ENCODE results near the gene EVPL.

The EVPL gene

DNA sequence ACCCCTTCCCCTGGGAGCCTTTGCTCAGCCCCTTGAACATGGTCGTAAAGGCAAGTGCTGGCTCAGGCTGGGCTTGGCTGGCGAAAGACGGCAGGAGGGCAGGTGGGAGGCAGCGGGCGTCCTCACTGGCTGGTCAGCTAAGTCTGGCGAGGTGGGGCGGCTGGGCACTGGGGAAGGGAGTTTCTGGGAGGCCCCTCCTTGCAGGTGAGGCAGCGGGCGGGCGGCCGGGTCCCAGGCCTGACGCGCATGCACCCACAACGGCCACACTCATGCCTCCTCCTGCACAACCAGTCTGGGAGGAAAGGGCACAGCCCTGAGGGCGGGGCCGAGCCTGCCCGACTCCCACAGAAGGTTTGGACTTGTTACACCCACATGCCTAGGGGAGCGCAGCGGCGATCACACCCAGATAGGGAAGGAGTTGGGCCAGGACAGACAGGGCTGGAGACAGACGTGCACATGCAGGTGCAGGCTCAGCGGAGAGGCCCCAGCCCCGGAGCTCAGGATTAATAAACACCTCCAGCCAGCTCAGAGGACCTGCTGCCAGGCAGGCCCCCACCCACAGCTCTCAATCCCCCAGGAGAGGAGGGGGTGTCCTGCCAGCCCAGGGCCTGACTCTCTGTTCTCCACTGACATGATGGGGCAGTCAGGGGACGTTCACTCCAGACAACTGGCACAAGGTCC, at the start of gene EVPL:
EVPL (minus strand) TSS at position 148 of the 681 bp plus-strand sequence; CDS start at position 40, 108 bp downstream.
- TF ChIP-seq, protein P1, sequence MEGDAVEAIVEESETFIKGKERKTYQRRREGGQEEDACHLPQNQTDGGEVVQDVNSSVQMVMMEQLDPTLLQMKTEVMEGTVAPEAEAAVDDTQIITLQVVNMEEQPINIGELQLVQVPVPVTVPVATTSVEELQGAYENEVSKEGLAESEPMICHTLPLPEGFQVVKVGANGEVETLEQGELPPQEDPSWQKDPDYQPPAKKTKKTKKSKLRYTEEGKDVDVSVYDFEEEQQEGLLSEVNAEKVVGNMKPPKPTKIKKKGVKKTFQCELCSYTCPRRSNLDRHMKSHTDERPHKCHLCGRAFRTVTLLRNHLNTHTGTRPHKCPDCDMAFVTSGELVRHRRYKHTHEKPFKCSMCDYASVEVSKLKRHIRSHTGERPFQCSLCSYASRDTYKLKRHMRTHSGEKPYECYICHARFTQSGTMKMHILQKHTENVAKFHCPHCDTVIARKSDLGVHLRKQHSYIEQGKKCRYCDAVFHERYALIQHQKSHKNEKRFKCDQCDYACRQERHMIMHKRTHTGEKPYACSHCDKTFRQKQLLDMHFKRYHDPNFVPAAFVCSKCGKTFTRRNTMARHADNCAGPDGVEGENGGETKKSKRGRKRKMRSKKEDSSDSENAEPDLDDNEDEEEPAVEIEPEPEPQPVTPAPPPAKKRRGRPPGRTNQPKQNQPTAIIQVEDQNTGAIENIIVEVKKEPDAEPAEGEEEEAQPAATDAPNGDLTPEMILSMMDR (conservative IDR thresholded peaks at IDR 0.05; ENCODE audit: low read depth, low read length) = no peak
- no peak within 1 kb of the TSS for H3K4me3 ChIP-seq (ENCODE audit: low read depth, low read length)
- no peak for DNase-seq (ENCODE audit: low read depth)

- no peak for DNase-seq (ENCODE audit: low read depth)
- TF ChIP-seq, protein P1 (conservative IDR thresholded peaks at IDR 0.05; ENCODE audit: low read depth, low read length) = no peak
- H3K4me3 ChIP-seq (ENCODE audit: low read depth, low read length) = no peak overlapping the region
Measured at GRCh38 chr17:76076146-76076764, 49.1 kb upstream of the EVPL start.

DNA sequence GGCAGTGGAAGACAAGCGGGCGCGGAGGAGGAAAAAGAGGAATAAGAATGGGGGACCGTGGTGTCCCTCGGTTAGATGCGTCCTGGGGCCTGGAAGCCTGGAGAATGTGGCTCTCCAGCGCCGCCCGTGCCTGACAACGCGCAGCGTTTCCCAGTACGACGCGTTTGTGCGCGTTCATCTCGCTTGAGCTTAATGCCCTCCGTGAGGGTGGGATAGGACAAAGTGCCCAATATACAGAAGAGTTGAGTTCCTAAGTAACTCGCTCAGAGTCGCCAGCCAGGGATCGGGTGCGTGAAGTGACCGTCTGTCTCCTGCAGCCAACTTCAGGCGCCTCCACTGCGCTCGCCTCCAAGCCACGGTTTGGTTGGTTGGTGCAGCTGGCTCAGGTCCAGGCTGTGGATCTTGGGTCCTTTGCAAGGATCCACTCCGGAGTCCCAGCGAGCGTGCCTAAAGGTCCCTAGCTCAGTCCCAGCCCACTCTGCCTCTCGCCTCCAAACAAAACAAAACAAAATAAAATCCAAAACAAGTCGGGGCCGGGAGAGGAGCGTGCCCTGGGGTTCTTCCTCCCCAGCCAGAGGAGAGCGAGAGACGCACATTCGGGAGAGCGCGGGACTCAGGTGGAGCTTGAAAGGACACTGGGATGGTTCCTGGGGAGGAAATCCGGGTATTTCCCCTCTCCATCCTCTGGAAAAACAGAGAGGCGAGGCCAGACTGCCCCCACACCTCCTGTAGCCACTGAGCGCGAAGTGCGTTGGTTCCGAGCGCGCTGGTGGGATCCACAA, 48.4 kb upstream of the EVPL start:
- TF ChIP-seq, protein P1 (conservative IDR thresholded peaks at IDR 0.05; ENCODE audit: low read depth, low read length) = peak; percentile 15
- no peak overlapping the region for H3K4me3 ChIP-seq (ENCODE audit: low read depth, low read length)
- no peak for DNase-seq (ENCODE audit: low read depth)

- H3K4me3 ChIP-seq (ENCODE audit: low read depth, low read length) = no peak within 1 kb of the TSS
- TF ChIP-seq, protein P1 (conservative IDR thresholded peaks at IDR 0.05; ENCODE audit: low read depth, low read length) = no peak
- no peak for DNase-seq (ENCODE audit: low read depth)
Measured at GRCh38 chr17:76074390-76075363, 47.6 kb upstream of the EVPL start, which contains the start of gene GALR2. Gene GALR2, plus strand, starts transcription at chr17:76074781. Its CDS starts 103 bp downstream, at chr17:76074884.

- TF ChIP-seq, protein P1 (conservative IDR thresholded peaks at IDR 0.05; ENCODE audit: low read depth, low read length) = no peak
- peak within 1 kb of the TSS; percentile 78 for H3K4me3 ChIP-seq (ENCODE audit: low read depth, low read length)
- DNase-seq (ENCODE audit: low read depth) = peak; percentile 95
Measured at GRCh38 chr17:76072148-76072858, 45.2 kb upstream of the EVPL start, which contains the start of gene SRP68. Gene SRP68, minus strand, starts transcription at chr17:76072517. Its CDS starts 26 bp downstream, at chr17:76072491.

All from choroid plexus epithelial cell (primary cell).